Right lobe of liver (tissue), 6 donors: ENCODE measurements around the gene RSL1D1. TPM values are rescaled to one million over a fixed set of nuclear protein-coding genes. Genes with fewer than 3 reads are reported as not detected.

Source experiments
- ATAC-seq, 4 donors: fragments of 200-7000 bp; cut with Tn5 transposase; one replicate each; pipeline ENCODE4 v1.9.1; 2020; ENCODE audit warnings: mild to moderate bottlenecking in 4 of 4, moderate library complexity in 4 of 4
- DNase-seq, 3 donors: peaks; one replicate each; pipeline ENCODE4 v3.0.0-alpha.2; 2020
- H3K27ac ChIP-seq, 3 donors: fragments of 200-600 bp; one replicate each; pipeline ENCODE4 v1.8.0; 2022
- H3K27me3 ChIP-seq, 2 donors: fragments of 200-600 bp; one replicate each; pipeline ENCODE4 v1.8.0; 2022
- H3K36me3 ChIP-seq, 4 donors: fragments of 200-600 bp; sonication (generic) in 1 of 4; one replicate each; pipeline versions ENCODE4 v1.5.1 to v1.8.0; 2017 to 2022; ENCODE audit warnings: control low read depth in 1 of 4
- H3K4me1 ChIP-seq, 4 donors: fragments of 200-600 bp; sonication (generic) in 1 of 4; one replicate each; pipeline versions ENCODE4 v1.5.1 to v1.8.0; 2017 to 2022; ENCODE audit warnings: control low read depth in 1 of 4
- H3K4me3 ChIP-seq, 3 donors: fragments of 200-600 bp; one replicate each; pipeline ENCODE4 v1.8.0; 2022
- H3K9me3 ChIP-seq, 4 donors: fragments of 200-600 bp; sonication (generic) in 1 of 4; one replicate each; pipeline versions ENCODE4 v1.5.1 to v1.8.0; 2017 to 2022; ENCODE audit warnings: control low read depth in 1 of 4
- CTCF ChIP-seq, 4 donors: fragments of 200-600 bp in 3 of 4; fragments of 450-650 bp in 1 of 4; IDR thresholded peaks; one replicate each; pipeline versions ENCODE4 v1.5.1 to v1.8.0; 2016 to 2022; ENCODE audit warnings: antibody characterized with exemption in 4 of 4, mild to moderate bottlenecking in 2 of 4
- POLR2A ChIP-seq: fragments of 450-650 bp; IDR thresholded peaks from one replicate; pipeline ENCODE4 v1.6.1; 2017; ENCODE audit warnings: antibody characterized with exemption, mild to moderate bottlenecking
- WGBS: methylation state at CpG from one replicate; pipeline ENCODE4 v1.1.6; 2018; ENCODE audit warnings: low coverage, low lambda C conversion rate; ENCODE audit not compliant: insufficient coverage; ENCODE audit errors: missing lambda C conversion rate; 5-methylcytosine and 5-hydroxymethylcytosine counted together
- intact Hi-C, 2 donors: fragments of 100-400 bp; cut with DNase I; formaldehyde crosslinking; loops; one replicate each; pipeline versions ENCODE4 v1.11.2 to v1.14.1; 2022
- total RNA-seq, 6 experiments: library from RNA; depleted of rRNA in 2 of 6; stranded (reverse); fragments of >200 nt in 2 of 6; fragmentation: NEBNext Ultra II Directional in 3 of 6; extraction: Animal tissue kit (Norgen Biotek cat#: 25700) in 3 of 6; gene quantifications; one replicate each; pipeline versions ENCODE4 v1.1.0 to v1.2.4, GENCODE V29; 2016 to 2023
- donor health status: DM: no; HTN: yes; CAD: no.
- donor health status: DM: no; HTN: no; CAD: no.
- donor health status: DM: no; HTN: no; CAD: no.
- donor health status: DM: no; HTN: yes; CAD: no.
- donor health status: DM: no; HTN: yes; CAD: no.

The RSL1D1 gene
- total RNA-seq, 6 experiments from 2014 or later = 38.1 to 77.3 (median 54.9) TPM

- intact Hi-C loops = no loop called here
- WGBS = 98% methylated on average over 6 of the region's 11 CpGs
- no peaks in the 10 kb centered on the region for H3K4me1 ChIP-seq
- H3K27ac ChIP-seq = no peak overlapping the region
- peaks cover 9 to 94% (median 37%) of the 10 kb centered on the region in 4 donors for H3K36me3 ChIP-seq
- TF ChIP-seq CTCF (IDR thresholded peaks at IDR 0.05) = no peak
- TF ChIP-seq POLR2A = no peak
- H3K9me3 ChIP-seq = no peaks in the 10 kb centered on the region
- ATAC-seq (no peak), DNase-seq (no peak)
- no peak overlapping the region for H3K4me3 ChIP-seq
- no peaks in the 10 kb centered on the region for H3K27me3 ChIP-seq
Measured at GRCh38 chr16:11843206-11843605, 8.1 kb downstream of the RSL1D1 start.

GRCh38 chr16:11841026-11841425 is 10.3 kb downstream of the RSL1D1 start:
- no peaks in the 10 kb centered on the region for H3K9me3 ChIP-seq
- intact Hi-C loops = no loop called here
- 93% methylated on average over 7 of the region's 7 CpGs for WGBS
- H3K36me3 ChIP-seq = peaks cover 0 to 88% (median 35%) of the 10 kb centered on the region in 4 donors
- H3K4me1 ChIP-seq = no peaks in the 10 kb centered on the region
- no peak overlapping the region for H3K4me3 ChIP-seq
- no peak overlapping the region for H3K27ac ChIP-seq
- ATAC-seq (no peak), DNase-seq (no peak)
- TF ChIP-seq CTCF (IDR thresholded peaks at IDR 0.05) = no peak
- no peak for TF ChIP-seq POLR2A
- no peaks in the 10 kb centered on the region for H3K27me3 ChIP-seq

GRCh38 chr16:11836650-11837244 is 14.6 kb downstream of the RSL1D1 start:
- H3K9me3 ChIP-seq = no peaks in the 10 kb centered on the region
- H3K4me1 ChIP-seq = peaks cover 0 to 13% (median 4%) of the 10 kb centered on the region in 4 donors
- no peak for DNase-seq
- no peak for ATAC-seq
- no peak overlapping the region for H3K4me3 ChIP-seq
- 94% methylated on average over 7 of the region's 7 CpGs for WGBS
- H3K27ac ChIP-seq = no peak overlapping the region
- H3K27me3 ChIP-seq = no peaks in the 10 kb centered on the region
- TF ChIP-seq CTCF (IDR thresholded peaks at IDR 0.05) (no peak), POLR2A (no peak)
- intact Hi-C loops = no loop called here
- peaks cover 0 to 51% (median 28%) of the 10 kb centered on the region in 4 donors for H3K36me3 ChIP-seq

GRCh38 chr16:11835891-11836649 is 15.3 kb downstream of the RSL1D1 start:
- DNase-seq = no peak
- TF ChIP-seq POLR2A = no peak
- TF ChIP-seq CTCF (IDR thresholded peaks at IDR 0.05) = no peak

More at GRCh38 chr16:11835891-11836649, 15.3 kb downstream of the RSL1D1 start:
- no peak for ATAC-seq
- Histone ChIP-seq H3K4me3 (no peak overlapping the region), H3K9me3 (no peaks in the 10 kb centered on the region), H3K4me1 (peaks cover 0 to 13% (median 4%) of the 10 kb centered on the region in 4 donors), H3K27ac (no peak overlapping the region), H3K36me3 (peaks cover 0 to 44% (median 23%) of the 10 kb centered on the region in 4 donors), H3K27me3 (no peaks in the 10 kb centered on the region)
- intact Hi-C loops = no loop called here
- 64% methylated on average over 8 of the region's 9 CpGs for WGBS
